ENCODE results near the gene URM1.

URM1 gene

GRCh38 chr9:128388150-128388549 is 17.0 kb downstream of the URM1 start:
- DNase-seq, result no peak

DNA sequence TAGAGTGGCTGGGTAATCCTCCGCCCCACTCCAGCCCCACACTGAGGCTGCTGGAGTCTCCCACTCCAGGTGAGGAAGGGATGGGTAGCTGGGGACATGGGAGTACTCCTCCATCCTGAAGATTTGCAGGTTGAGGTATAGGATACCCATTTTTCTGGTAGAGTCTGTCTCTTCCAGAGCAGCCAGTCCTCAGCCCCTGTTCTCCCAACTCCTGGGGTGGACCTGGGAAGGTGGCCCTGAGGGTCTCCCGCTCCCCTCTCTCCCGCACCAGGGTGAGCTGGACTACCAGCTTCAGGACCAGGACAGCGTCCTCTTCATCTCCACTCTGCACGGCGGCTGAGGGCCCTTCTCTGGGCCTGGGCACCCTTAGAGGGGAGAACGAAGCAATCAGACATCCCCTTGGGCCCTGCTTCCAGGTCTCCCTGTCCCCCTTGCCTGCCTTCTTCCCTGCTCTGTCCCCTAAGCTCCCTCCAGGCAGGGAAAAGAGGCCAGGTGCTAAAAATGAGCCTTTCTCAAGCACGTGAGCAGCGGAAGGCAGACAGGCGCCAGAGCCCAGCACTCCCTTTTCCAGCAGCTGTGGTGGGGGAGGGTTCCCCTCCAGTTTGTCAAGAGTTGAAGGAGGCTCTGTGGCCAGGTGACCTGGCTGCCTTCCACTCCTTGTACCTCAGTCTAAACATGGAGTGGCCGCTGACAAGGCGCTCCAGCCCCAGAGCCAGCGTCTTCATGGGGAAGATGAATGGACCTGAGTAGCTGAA is 18.4 kb downstream of the URM1 start:
- DNase-seq, result no peak

DNA sequence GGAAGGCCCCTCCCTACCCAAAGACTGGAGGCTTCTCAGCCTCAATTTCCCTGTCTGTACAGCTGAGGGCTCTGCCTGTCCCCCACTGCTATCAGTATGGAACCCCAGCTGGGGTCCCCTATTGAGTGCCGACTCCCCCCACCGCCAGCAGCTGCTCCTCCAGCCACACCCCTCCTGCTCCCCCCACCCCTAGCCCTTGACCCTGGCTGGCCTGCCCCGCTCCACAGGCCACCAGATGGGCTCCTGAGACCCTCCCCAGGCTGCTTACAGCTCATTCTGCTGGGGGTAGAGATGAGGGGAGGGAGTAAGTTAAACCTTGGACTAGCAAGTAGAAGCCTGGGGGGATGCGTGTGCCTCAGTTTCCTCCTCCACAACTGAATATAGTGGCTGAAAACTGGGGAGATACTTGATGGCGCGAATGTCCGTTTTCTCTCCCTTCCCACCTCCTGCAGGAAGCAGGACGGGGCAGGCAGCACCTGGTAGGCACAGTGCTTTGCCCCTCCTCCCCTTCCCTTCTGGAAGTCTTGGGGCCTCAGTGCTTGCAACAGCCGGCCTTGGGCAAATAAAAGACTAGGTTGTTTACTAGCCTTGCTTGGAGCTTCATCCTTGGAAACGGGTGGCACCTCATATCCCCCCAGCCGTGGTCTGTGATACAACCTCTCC is 19.1 kb downstream of the URM1 start:
- no peak for DNase-seq

- DNase-seq, result no peak
Observed at GRCh38 chr9:128390813-128391711, 19.9 kb downstream of the URM1 start.

DNA sequence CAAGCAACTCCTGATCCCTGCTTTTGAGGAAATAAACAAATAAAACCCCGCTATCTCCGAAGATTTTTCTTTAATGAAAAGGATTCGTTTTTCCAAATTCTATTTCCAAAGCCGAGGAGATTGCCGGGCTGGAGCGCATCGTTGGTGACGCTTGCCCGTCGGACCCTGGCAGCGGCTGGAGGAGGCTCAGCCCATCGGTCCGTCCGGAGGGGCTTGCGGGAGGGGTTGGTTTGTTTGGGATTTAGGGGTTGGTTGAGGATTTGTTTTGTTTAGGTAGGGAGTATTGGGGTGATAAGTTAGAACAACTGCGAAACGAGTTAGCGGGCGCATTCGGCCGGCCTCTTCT is 20.8 kb downstream of the URM1 start:
- no peak for DNase-seq

DNA sequence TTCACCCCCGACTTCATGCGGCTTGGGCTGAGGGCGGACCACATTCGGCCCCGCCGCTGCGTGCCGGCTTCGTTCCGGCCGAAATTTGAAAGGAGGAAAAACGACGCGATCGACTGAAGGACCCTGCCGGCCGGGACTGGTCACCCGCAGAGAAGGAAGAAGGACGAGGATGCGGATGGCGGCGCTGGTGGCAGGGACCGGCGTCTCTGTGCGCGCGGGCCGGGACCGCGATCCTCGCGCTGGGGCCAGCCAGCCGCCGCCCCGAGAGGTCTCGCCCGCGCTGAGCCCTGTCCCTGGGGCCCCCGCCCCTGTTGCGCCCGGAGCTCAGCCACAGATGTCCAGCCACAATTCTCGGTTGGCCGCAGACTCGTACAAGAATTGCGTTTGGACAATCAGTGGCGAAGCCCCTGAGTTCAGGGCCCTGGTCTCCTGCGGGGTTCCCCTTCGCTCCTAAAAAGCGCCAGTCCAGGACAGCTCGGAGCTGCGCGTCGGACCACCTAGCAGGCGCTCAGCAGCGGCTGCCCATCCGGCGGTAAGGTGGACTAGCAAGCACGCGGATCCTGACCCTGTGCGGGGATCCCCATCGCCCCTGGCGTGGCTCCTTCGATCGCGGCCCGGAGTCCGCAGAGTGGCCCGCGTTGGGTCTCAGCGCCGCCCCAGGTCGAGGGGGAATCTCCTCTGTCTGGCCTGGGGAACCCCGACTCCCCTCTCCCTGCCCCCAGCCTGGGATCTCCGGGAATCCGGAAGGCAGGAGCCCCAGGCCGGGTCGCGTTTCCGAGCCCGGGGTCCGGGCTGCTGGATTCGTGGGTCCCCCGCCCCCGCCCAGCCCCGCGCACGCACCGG is 21.3 kb downstream of the URM1 start:
- DNase-seq, result no peak

- no peak for DNase-seq
Observed at GRCh38 chr9:128393145-128393775, 22.1 kb downstream of the URM1 start.

- DNase-seq, result no peak
Observed at GRCh38 chr9:128393970-128394369, 22.8 kb downstream of the URM1 start.

DNA sequence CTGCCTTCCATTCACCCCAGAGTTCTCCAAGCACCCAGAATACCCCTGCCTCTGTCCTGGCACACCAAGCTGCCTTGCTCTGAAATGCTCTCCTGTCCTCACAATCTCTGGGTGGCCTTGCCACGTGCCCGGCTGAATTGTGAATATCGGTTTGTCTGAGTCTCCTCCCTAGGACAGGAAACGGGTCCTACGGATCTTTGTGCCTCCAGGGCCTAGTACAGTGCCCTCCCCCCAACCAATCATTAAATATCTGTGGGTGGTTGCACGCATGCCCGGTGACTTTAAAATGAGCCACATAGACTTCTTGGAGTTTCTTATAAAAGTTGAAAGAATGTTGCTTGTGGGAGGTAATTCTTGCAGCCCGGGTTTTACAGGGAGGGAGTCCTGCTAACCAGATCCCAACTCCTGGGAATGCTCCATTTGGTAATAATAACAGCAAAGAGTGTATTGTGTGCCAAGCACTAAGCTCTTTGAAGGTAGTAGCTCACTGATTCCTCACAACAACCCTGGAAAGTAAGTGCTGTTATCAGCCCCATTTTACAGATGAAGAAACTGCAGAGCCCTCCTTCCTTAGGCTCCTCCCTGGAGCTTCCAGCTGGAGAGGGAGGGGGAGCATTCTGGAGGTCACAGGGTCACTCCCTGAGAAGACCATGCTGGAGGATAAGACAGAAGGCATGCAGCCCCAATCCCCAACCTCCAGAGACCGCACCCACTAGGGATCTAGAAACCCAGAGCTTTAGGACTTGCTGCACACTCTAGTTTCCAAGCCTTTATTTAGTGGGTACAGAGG is 23.4 kb downstream of the URM1 start:
- no peak for DNase-seq

DNA sequence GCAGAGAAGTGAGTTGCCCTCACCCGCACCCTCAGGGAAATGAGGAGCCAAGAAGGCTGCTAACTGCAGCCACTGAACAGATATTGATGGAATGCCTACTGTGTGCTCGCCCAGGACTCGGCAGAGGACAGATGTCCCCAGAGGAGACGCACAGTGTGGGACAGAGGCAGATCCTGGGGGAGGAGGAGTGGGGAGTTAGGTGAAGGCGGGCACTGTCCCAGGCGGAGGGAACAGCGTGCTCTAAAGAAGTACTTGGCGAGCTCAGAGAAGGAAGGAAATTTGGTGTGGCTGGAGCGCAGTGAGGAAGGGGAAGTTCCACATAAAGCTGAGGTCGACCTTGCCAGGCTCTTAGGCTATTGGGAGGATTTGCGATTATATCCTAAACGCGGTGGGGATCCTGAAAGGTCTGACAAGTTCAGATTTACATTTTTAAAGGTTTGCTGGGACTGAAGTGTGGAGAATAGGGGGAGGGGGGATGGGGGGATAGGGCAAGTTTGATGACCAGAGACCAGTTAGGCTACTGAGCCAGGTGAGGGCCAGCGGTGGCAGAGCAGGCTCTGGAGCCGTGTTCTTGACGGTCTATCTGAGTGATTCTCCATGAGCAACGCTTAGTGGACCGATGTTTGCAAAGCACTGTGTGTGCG is 25.9 kb downstream of the URM1 start:
- DNase-seq, result no peak

GRCh38 chr9:128397831-128398230 is 26.7 kb downstream of the URM1 start:
- no peak for DNase-seq

DNA sequence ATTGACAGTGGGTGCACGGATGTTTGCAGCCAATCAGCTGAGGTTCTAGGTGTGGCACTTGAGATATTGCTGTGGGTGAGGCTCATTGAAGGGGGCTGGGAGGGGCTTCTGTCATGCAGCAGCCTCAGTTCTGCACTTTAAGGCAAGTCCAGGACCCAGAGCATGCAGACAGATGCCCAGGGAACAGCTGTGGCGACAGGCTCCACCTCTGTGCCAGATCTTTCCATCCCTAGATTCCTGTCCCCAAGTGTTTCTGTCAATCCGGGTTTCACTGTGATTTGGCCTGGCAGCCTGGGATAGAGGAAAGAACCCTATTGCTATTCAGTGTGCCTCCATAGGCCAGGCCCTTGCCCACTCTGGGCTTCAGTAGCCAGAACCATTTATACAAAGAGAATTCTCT is 28.7 kb downstream of the URM1 start:
- no peak for DNase-seq

DNA sequence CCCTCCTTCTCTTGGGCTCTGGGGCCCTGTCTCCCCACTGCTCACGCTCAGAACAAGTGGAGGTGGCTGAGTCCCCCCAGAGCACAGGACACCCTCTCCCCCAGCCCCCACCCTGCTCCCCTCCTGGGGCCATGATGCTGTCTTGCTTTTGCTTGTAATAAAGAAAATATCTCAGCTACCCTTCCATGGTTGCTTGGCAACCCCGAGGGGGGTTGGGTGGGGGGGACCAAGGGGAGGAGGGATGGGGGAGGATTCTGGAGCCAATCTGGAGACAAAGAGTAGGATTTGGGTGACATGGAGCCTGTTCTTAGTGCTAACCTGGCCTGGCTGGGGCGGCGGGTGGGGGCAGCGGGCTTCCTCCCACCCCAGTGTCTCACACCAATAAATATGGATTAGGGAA is 33.4 kb downstream of the URM1 start:
- DNase-seq, result no peak

GRCh38 chr9:128405077-128405779 is 34.1 kb downstream of the URM1 start:
- no peak for DNase-seq

DNA sequence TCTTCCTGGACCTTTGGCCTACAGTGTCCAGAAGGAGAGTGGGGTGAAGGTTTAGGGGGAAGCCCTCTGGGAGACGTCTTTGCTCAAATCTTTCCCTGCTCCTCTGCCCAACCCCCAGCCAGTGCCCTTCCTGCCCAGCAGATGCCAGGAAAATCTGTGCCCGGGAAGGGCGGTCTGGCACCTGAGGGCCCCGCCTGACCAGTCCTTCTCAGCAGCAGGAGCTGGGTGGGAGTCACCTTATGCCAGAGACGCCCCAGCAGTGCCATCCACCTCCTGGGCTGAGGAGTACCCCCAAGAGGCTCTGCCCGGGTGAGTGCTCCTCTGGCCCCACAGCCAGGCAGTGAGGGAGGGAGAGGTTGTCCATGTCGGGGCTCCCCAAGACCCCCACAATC is 34.6 kb downstream of the URM1 start:
- DNase-seq, result no peak

DNA sequence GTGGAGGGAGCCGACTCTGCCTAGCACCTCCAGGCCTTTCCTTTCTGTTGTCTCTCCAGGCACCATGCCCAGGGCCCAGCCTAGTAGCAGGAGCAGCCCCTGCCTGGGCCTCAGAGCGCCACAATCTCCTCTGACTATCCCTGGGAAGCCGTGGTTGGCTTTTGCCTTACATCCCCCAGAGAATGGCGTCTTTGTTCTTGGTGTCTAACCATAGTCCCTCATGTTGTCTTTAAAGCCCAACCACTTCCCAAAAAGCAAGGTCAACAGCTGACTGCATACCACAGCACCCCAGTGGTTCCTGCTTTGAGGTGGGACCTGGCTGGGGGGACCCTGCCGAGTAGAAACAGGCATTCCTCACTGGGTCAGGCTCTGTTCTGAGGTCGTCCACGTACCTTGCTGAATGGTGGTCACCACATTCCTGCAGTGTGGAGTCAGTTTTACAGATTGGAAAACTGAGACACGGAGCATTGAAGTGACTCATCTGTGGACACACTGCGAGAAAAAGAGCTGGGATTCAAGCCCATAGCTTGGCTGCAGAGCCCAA is 35.7 kb downstream of the URM1 start:
- DNase-seq, result peak; percentile 20

GRCh38 chr9:128408963-128409431 is 37.8 kb downstream of the URM1 start:
- no peak for DNase-seq

- no peak for DNase-seq
Observed at GRCh38 chr9:128409450-128409849, 38.3 kb downstream of the URM1 start.

GRCh38 chr9:128409978-128410377 is 38.8 kb downstream of the URM1 start:
- DNase-seq, result no peak

Measured in fibroblast of skin of abdomen (primary cell).